Measurements from ENCODE around the gene ARHGAP15.

The ARHGAP15 gene

DNA sequence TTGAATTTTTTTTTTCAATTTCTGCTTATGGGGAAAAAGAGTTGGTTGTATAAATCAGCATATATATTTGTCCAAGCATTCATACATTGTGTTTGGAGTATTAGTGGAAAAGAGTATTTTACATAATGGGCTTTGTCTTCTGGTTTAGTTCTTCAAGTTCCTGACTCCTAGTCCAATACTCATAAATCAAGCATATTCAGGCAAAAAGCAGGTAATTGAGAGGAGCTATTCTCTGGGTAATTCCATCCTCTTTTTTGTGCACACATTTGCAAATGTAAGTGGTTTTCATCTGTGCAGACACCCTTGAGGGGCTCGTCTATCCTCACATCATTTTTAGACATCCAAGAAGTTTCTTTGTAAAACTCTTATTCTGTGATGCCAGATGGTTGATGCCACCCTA is 337.2 kb downstream of the ARHGAP15 start:
- FAIRE-seq (no peak), DNase-seq (ENCODE audit: insufficient read length, low spot score) (no peak)
- TF ChIP-seq, protein P1, sequence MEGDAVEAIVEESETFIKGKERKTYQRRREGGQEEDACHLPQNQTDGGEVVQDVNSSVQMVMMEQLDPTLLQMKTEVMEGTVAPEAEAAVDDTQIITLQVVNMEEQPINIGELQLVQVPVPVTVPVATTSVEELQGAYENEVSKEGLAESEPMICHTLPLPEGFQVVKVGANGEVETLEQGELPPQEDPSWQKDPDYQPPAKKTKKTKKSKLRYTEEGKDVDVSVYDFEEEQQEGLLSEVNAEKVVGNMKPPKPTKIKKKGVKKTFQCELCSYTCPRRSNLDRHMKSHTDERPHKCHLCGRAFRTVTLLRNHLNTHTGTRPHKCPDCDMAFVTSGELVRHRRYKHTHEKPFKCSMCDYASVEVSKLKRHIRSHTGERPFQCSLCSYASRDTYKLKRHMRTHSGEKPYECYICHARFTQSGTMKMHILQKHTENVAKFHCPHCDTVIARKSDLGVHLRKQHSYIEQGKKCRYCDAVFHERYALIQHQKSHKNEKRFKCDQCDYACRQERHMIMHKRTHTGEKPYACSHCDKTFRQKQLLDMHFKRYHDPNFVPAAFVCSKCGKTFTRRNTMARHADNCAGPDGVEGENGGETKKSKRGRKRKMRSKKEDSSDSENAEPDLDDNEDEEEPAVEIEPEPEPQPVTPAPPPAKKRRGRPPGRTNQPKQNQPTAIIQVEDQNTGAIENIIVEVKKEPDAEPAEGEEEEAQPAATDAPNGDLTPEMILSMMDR (IDR thresholded peaks at IDR 0.05; ENCODE audit: insufficient read depth, missing control alignments): no peak

DNA sequence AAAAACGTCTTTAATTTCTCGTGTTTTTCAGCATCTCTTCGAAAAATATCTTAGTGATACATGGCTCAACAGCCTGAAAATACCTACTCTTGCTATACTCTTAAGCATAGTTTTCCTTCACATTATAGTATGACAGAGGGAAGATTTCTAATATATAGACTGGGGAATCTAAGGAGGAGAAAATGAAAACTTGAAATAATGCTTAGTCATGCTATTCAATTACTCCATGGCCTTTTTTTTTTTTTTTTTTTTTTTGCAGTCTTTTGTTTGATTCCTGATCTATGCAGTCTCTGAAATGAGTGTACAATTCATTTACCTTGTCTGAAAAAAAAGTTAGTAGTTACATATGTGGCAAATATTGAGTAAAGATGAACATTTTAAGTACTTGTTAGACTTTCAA is 337.8 kb downstream of the ARHGAP15 start:
- FAIRE-seq (no peak), DNase-seq (ENCODE audit: insufficient read length, low spot score) (no peak)

DNA sequence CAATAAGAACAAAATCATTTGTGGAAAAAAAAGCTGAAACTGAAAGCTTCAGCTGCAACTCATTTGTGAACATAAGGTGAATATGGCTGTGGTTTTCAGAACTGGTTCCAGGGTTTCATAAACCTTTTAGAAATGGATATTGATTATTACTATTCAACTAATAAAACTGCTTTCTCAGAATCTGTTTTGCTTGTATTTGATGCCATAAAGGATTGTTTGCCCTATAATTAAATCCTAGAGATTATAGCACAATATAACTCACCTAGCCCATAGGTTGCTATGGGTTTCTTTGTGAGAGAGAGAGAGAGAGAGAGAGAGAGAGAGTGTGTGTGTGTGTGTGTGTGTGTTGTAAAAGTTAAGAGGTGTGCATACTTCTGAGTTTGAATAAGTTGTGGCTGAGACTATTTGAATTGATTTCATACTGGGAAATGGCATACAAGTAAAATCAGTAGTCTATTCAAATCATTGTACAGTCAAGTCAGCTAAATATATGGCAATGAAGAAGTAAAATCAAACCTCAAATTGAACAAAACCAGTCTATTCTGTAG is 339.2 kb downstream of the ARHGAP15 start:
- no peak for DNase-seq (ENCODE audit: insufficient read length, low spot score)
- TF ChIP-seq, protein P1 (IDR thresholded peaks at IDR 0.05; ENCODE audit: insufficient read depth, missing control alignments): no peak
- no peak for FAIRE-seq

More for the DNA sequence above, 337.8 kb downstream of the ARHGAP15 start:
- TF ChIP-seq, protein P1 (IDR thresholded peaks at IDR 0.05; ENCODE audit: insufficient read depth, missing control alignments): no peak

DNA sequence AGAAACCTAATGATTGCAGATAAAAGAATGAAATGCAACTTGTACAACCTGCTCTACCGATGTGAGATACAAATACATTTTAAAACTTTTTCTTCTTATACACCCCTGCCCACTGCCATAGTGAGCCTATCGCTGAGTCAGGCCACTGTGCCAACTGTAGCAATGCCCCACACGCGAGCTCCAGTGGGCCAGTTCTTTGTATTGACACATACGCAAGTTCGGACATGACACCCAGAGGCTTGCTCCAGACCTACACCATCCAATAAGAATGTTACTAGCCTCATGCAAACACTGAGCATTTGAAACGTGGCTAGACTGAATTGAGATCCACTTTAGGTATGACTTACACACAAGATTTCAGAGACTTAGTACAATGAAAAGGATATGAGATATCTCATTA is 340.1 kb downstream of the ARHGAP15 start:
- TF ChIP-seq, protein P1 (IDR thresholded peaks at IDR 0.05; ENCODE audit: insufficient read depth, missing control alignments): no peak
- no peak for DNase-seq (ENCODE audit: insufficient read length, low spot score)
- no peak for FAIRE-seq

DNA sequence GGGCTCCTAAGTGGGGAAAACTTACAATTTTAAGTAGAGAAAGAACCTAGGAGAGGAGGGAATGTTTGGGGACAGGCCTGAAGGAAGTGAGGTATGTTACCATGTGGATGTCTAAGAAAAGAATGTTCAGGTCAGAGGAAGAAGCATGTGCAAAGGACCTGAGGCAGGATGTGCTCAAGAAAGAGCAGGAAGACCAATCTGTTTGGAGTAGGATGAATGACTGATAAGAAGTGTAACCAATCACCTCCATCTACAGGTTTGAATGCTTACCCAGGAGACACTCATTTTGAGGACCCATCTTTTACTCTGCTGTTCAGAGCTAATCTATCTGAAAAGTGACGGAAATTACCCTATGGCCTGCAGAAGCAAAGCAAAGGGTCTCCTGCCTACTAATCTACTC is 342.3 kb downstream of the ARHGAP15 start:
- no peak for FAIRE-seq
- TF ChIP-seq, protein P1 (IDR thresholded peaks at IDR 0.05; ENCODE audit: insufficient read depth, missing control alignments): no peak
- no peak for DNase-seq (ENCODE audit: insufficient read length, low spot score)

DNA sequence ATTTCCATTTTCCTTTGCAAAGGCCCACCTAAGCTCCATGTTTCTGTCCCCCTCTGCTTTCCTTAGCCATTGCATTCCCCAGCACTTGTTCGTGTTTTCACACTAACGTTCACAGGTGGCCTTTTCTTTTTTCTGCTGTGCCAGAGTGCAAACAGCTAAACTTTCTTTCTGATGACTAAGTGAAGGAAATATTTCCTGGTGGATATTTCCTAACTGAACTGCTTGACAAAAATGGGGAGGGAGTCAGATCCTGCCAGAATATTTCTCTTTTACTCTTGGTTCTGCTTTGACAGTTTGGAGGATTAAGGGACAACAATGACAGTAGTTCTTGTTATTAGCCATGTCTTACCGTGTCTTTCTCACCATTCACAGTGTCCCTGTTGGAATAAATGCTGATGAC is 344.0 kb downstream of the ARHGAP15 start:
- FAIRE-seq (no peak), DNase-seq (ENCODE audit: insufficient read length, low spot score) (no peak)
- TF ChIP-seq, protein P1 (IDR thresholded peaks at IDR 0.05; ENCODE audit: insufficient read depth, missing control alignments): no peak

DNA sequence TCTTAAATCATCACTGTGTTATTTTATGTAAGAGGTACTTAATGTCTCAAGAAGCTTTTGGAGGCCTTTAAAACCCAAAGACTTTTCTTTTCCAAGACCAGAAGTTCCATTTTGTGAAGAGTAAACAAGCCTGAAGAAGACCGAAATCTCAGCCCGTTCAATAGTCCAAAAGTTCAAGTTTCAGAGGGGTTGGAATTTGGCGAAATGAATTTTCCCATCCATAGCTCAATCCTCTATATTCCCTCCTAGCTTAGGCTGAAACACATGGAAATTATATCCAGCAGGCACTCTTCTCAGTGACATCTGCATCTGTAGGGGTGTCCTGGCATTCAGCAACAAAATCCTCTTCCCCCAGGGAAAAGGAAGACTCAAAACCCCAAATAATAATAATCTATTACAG is 344.6 kb downstream of the ARHGAP15 start:
- DNase-seq (ENCODE audit: insufficient read length, low spot score) (no peak), FAIRE-seq (no peak)
- TF ChIP-seq, protein P1 (IDR thresholded peaks at IDR 0.05; ENCODE audit: insufficient read depth, missing control alignments): no peak
